Epithelial cell of esophagus (primary cell): Measurements from ENCODE around the gene TLE4.
A peak's percentile ranks its signal among the peaks of the same experiment; 100 is the strongest.

ENCODE experiments used
- DNase-seq: peaks from one replicate; pipeline ENCODE4 v3.0.0; 2010; ENCODE audit warnings: low read depth
- H3K4me3 ChIP-seq: 2 replicates; pipeline ENCODE4 v1.5.1; 2011; ENCODE audit warnings: mild to moderate bottlenecking, low read length, control low read depth
- TF ChIP-seq, protein P1 (sequence below): IDR thresholded peaks from 2 replicates; pipeline ENCODE4 v1.5.1; 2011; ENCODE audit warnings: low read depth, mild to moderate bottlenecking, low read length, control low read depth, inconsistent platforms; ENCODE audit not compliant: insufficient read depth; ENCODE audit errors: missing control alignments

Gene TLE4

DNA sequence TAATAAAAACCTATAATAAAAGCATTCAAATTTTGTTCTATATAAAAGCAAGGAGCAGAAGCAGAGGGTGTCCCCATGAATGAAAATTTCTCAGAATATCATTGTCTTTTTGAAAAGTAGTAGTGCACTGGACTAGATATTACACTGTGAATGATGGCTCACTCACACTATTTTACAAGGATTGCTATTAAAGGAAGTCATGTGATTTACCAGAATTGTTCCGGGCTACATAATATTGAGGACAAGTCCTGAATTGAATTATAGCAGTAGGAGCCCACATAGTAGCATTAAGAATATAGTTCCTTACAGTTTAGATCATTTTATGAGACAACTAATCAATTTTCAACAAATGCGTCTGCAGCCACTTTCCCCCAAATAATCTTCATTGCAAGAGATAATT lies 7.7 kb upstream of the TLE4 start:
- TF ChIP-seq, protein P1, sequence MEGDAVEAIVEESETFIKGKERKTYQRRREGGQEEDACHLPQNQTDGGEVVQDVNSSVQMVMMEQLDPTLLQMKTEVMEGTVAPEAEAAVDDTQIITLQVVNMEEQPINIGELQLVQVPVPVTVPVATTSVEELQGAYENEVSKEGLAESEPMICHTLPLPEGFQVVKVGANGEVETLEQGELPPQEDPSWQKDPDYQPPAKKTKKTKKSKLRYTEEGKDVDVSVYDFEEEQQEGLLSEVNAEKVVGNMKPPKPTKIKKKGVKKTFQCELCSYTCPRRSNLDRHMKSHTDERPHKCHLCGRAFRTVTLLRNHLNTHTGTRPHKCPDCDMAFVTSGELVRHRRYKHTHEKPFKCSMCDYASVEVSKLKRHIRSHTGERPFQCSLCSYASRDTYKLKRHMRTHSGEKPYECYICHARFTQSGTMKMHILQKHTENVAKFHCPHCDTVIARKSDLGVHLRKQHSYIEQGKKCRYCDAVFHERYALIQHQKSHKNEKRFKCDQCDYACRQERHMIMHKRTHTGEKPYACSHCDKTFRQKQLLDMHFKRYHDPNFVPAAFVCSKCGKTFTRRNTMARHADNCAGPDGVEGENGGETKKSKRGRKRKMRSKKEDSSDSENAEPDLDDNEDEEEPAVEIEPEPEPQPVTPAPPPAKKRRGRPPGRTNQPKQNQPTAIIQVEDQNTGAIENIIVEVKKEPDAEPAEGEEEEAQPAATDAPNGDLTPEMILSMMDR = no peak
- DNase-seq = no peak
- no peak overlapping the region for H3K4me3 ChIP-seq

DNA sequence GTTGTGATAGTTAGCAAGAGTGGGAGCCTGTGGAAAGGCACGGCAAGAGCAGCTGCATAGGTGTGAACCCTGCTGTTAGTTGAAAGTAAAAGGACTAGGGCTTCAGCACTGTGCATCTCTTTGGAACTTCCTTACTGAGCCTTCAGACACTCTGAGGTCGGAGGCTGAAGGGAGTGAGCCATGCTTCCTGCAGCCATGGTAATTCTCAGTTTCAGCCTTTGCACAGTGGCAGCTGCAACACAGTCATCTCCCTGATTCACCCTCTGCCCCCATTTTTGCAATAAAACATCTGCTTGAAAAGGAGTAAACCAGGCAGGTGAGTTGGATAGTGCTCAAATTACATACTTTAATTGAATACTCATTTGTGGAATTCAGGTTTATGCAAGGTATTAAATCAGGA lies 6.5 kb upstream of the TLE4 start:
- TF ChIP-seq, protein P1 = no peak
- DNase-seq = peak; percentile 88
- H3K4me3 ChIP-seq = no peak overlapping the region

DNA sequence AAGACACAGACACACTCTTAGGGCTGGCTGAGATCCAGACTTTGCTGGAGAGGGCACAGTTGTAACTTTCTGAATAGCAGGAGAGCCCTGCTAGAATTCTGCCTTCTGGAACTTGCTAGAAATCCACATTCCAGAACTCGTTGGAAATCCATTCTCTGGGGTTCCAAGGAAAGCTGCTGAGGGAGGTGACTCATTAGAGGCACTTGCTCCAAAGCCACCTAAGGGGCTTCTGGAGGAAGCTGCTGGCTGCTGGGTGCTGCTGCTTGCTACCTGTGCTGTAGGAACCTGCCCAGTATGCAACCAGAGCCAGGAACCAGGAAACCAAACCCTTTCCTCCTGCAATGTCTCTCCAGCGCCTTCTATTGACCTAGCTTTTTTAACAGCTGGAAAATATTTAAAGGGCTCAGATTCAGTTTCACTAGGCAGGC lies 4.1 kb upstream of the TLE4 start:
- H3K4me3 ChIP-seq = no peak overlapping the region
- TF ChIP-seq, protein P1 = peak; percentile 47
- DNase-seq = peak; percentile 57

DNA sequence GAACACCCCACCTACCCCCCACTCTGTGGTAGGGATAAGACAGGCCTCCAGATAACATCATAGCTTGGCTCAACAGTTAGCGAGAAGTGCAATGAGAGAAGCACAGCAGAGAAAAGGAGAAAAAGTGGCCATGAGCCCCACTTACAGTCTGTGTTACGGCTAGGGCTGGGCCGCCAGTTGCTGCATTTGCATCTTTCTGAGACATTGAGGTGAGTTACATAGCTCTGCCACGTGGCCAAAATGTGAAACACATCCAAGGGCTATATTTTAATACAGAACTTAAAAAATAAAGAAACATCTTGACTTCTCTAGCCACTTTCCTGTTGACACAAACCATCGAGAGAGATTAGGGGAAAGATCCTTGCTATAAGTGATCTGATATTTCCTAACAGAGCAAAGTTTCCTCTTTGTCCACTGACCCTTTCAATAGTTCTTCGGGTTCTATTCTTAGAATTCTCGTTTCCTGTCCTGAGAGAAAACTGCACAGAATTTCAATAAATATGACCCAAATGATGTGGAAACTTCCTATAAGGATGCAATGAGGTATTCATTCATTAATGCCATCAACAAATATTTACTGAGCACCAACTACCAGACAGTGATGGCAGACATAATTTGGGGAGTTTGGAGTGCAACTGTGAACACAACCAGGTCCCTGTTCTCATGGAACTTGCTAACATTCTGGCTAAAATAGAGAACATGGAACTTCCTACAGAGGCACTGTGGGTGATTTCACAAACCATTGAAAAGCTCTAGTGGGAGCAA lies 3.2 kb upstream of the TLE4 start:
- DNase-seq = no peak
- H3K4me3 ChIP-seq = no peak overlapping the region
- TF ChIP-seq, protein P1 = no peak

DNA sequence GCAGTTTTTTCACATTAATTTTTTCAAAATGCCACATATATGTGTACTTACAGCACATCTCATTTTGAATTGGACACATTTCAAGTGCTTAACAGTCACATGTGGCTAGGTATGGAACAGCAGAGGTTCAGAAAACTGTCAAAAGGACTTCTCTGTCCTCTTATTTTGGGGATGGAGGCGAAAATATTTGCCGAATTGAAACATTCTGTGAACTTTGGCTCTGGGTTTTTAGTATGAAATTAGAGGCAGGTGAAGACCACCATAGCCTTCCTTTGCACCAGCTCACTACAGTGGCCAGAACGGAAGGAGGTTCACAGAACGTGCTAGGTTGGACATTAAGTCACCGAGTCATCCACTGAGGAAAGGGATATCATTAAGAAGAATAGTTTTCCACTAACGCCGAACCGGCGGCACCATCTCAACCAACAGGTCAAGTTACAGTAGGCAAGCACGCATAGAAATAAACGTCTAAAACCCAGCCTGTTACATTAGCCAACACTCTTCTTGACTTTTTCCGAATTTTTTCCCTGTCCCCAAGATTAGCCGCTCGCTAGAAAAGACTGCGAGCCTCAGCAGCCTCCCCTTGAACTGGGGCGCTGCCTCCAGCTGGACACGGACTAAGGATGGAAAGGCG lies 1.8 kb upstream of the TLE4 start:
- DNase-seq = no peak
- TF ChIP-seq, protein P1 = no peak
- peak overlapping the region; percentile 80 for H3K4me3 ChIP-seq

DNA sequence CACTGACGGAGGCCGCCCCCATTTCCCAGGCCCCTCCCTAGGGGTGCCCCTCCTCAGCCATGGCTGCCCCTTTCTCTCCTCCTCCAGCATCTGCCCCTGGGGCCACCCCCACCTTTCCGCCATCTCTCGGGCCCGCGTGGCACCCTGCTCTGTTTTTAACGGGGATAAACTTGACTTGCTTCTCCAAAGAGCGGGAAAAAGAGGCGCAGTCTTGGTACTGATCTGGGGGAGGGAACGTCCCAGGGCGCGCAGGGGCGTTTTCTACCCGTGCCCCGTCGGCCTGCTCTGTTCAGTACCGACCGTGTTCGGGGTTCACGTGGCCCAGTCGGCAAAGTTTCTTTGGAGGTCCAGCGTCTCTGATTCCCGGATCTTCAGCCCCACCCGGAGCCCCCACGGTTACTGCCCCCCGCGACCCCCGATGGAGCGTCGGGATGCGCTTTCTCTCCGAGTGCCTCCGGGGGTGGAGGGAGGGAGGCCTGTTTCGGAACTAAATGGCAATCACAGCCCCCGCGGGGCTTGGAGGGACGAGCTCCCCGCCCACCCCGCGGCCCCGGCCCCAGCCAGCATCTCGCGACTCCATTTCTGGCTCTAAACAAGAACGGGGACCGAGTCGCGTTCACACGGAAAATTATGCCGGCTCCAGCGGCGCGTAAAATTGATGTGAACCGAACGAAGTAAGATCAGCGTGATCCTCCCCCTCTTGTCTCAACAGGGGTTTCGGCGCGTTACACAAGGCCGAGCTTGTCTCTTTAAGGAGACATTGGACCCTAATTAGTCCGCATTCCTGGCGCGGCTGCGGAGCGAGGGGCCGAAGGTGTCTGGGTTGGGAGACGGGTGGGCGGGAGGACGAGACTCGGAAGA lies 1.1 kb upstream of the TLE4 start:
- DNase-seq = peak; percentile 31
- H3K4me3 ChIP-seq = peak overlapping the region; percentile 80
- TF ChIP-seq, protein P1 = no peak
